Stimulated activated CD8-positive, alpha-beta memory T cell treated with anti-CD3 and anti-CD28 coated beads, Interleukin-4, amount 100 ng/mL, for 48 hours (primary cell): Measurements from ENCODE around the gene NAGLU.
"Not testable (repeated sequence)": the region's sequence is repeated elsewhere in the genome, so short reads cannot be mapped to it uniquely, and the experiment has no call there.

ENCODE experiments used
- DNase-seq: peaks from one replicate; pipeline ENCODE4 v3.0.0-alpha.2; 2020

NAGLU gene

DNA sequence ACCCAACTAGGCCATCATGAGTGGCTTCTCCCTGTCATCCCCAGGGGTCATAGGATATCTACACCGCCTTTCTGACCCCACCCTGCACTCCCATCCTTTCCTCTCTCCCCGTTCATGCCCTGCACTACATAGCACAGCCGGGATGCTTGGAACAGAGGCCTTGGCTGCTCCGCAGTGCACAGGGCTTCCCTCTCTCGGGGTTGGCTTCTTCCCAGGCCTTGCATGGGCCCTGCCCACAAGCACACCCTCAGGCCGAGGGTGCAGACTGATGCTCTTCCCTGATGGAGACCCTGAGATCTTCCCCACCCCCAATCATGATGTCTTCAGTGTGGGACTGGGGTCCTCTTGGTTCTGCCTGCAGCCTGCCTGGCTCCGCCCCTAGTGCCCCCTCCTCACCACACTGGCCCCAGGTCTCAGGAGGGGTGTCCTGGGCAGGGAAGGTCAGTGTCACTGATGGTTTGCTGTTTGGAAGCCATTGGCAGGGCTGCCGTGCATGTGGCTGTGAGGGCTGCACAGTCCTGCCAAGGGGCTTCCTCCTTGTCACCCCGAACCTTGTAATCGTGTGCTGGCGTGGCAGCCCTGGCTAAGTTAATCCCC, 14.3 kb upstream of the NAGLU start:
- no peak for DNase-seq

DNA sequence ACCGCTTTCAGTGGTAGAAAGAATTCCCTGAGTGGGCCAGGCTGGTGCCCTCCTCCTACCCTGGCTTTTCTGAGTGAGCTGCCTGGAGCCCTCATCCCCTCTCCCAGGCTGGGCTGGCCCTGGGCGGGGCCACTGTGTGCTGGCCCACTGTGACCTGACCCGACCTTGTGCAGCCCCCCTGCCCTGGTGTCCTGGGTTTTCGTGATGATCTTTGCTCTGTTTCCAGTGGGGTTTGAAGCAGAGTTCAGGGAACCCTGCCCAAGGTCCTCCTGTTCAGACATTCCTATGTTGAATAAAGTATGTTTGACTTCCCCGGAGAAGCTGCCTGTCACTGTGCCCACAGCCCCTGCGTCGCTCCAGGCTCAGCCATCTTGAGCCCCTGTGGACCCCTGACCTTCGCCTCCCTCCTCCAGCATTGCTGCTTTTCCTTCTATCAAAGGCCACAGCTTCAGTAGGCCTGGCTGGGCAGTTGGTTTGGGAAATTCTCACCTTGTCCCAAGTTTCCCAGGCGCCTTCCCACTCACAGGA, 13.7 kb upstream of the NAGLU start:
- no peak for DNase-seq

DNA sequence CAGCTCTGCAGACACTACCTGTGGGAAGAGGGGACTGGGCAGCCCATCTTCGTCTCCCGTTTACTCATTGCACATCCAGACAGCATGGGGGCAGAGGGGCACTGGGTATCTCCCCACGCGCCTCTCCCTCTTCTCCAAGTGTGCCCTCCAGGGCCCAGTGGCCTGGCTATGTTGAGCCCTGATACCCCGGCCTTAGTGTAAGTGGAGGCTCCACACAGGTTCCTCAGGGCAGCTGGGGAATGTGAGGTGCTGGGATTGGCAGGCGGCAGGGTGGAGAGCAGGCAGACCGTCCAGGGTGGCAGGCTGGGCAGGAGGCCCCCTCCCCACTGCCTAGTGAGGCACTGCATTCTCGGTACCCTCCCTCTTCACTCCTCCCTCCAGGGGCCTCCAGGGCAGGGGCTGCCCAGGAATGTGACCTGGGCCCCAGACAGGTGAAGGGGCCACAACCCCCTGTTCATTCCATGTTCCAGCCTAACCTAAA, 13.2 kb upstream of the NAGLU start:
- DNase-seq: no peak

DNA sequence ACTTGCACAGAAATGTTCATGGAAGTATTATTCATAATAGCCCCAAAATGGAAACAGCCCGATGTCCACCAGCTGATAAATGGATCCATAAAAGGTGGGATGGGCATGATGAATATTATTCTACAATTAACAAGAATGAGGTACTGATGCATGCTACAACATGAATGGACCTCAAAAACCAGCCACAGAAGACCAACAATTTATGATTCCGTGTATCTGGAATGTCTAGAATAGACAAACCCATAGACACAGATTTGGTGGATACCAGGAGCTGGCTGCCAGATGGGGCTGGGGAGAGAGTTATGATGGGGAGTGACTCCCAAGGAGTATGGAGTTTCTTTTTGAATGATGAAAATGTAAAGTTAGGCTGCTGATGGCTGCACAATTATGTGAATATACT, 10.8 kb upstream of the NAGLU start:
- DNase-seq: no peak

DNA sequence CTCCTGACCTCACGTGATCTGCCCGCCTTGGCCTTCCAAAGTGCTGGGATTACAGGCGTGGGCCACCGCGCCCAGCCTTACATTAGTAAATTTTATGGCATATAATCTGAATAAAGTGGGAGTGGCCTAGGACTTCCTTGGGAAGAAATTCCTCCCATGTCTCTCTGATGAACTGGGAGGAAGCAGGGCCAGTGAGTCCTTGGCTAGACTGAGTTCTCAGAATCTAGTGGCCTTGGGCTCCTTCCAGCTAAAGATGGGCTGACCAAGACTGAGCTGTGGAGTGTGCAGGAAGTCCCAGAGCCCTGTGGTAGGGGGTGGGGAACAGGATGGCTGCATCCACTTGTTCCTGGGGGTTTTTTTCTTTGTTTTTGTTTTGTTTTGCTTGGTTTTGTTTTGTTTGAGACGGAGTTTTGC, 10.0 kb upstream of the NAGLU start:
- DNase-seq: no peak

DNA sequence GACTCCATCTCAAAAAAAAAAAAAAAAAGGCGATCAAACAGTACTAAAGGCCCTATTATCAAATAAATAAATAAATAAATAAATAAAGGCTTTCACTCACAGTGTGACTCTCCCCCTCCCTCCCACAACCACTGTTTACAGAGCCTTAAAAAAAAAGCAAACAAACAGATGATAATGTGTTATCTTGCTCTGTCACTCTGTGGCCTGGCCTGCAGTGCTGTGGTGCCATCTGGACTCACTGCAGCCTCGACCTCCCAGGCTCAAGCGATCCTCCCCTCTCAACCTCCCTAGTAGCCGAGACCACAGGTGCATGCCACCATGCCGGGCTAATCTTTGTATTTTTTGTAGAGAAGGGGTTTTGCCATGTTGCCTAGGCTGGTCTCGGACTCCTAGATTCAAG, 8.1 kb upstream of the NAGLU start:
- DNase-seq: no peak

DNA sequence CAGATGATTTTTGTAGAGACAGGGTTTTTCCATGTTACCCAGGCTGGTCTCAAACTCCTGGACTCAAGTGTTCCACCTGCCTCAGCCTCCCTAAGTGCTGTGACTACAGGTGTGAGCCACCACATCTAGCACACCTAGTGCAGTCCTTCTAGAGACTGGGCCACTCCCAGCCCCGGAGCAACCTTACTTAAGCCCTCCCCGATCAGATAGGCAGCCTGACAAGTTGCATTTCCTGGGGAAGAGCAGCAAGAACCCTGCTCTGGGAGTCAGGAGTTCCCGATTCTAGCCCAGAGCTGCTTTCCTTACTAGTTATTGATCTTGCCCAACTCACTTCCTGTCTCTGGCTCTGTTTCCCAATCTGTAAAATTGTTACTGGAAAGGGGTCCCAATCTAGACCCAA, 7.0 kb upstream of the NAGLU start:
- DNase-seq: no peak

DNA sequence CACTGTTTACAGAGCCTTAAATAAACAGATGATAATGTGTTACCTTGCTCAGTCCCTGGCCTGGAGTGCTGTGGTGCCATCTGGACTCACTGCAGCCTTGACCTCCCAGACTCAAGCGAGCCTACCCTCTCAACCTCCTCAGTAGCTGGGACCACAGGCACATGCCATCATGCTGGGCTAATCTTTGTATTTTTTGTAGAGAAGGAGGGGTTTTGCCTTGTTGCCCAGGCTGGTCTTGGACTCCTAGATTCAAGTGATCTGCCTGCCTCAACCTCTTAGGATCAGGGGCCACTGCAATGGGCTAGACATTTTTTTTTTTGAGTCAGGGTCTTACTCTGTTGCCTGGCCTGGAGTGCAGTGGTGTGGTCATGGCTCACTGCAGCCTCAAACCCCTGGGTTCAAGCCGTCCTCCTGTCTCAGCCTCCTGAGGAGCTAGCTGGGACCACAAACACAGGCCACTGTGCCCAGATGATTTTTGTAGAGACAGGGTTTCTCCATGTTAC, 5.0 kb upstream of the NAGLU start:
- DNase-seq: no peak

DNA sequence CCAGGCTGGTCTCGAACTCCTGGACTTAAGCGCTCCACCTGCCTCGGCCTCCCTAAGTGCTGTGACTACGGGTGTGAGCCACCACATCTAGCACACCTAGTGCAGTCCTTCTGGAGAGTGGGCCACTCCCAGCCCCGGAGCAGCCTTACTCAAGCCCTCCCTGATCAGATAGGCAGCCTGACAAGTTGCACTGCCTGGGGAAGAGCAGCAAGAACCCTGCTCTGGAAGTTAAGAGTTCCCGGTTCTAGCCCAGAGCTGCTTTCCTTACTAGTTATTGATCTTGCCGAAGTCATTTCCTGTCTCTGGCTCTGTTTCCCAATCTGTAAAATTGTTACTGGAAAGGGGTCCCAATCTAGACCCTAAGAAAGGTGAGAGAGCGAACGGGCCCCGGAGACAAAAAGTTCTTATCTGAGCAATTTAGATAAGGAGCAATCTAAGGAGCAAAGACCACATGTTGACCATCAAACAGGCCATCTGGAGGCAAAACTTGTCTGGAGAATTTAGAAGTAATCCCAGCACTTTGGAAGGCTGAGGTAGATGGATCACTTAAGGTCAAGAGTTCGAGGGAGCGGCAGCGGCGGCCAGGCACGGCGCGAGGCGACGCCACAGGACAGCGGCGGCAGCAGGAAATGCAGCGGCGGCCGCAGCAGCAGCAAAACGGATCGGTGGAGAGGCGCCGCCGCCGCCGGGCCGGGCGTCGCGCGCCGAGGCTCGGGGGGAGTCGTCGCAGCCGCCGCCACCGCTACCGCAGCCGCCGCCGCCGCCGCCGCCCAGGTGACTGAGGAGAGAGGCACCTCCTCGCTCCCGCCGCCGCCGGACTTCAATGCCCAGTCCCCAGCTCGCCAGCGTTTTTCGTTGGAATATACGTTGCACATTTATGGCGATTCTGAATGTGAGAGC, 4.3 kb upstream of the NAGLU start:
- peak; percentile 65 for DNase-seq

DNA sequence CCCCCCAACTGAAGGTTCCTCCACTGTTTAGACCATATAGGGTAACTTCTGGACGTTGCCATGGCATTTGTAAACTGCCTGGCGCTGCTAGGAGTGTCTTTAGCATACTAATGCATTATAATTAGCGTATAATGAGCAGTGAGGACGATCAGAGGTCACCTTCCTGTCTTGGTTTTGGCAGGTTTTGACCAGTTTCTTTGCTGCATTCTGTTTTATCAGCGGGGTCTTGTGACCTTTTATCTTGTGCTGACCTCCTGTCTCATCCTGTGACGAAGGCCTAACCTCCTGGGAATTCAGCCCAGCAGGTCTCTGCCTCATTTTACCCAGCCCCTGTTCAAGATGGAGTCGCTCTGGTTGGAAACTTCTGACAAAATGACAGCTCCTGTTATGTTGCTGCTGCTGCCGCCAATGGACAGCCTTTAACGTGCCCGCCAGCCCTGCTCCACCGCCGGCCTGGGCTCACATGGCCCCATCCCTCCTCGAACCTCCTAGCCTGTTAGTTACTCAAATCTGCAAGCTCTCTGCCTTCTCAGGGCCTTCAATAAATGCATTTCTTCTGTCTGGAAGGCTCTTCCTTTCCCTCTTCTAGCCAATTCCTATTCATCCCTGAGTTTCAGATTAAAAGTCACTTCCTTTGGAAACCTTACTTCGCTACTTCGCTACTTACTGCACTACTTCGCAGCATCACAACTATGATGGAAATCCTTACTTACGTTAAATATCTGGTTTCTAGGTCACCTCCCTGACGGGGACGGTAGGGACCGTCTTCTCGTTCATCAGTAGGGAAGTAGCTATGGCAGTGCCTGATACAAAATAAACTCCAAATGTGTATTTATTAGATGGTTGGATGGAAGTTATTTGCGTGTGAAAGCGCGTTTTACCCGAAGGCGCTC, 640 bp upstream of the NAGLU start:
- no peak for DNase-seq

DNA sequence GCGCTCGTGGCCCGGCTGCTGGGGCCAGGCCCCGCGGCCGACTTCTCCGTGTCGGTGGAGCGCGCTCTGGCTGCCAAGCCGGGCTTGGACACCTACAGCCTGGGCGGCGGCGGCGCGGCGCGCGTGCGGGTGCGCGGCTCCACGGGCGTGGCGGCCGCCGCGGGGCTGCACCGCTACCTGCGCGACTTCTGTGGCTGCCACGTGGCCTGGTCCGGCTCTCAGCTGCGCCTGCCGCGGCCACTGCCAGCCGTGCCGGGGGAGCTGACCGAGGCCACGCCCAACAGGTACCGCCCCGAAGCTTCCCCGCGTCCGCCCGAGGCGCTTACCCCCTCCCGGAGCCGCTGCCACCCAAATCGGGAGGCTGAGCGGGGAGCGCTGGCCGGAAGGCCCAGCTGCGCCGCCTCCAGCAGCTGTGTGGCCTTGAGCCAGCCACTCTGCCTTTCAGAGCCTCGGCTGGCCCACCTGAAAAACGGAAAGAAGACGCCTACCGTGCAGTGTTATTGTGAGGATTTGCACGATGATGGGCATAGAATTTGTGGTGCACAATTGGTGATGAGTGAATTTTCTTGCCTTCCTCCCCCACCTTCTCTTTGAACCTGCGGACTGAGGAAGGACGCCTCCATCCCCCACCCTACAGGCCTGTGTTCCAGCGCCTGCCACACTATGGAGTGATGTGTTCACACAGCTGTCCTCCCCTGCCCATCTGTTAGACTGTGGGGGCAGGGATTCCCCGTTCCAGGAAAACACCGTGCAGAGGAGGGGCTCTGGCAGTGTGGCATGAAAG, 523 bp downstream of the NAGLU start:
- DNase-seq: peak; percentile 84

DNA sequence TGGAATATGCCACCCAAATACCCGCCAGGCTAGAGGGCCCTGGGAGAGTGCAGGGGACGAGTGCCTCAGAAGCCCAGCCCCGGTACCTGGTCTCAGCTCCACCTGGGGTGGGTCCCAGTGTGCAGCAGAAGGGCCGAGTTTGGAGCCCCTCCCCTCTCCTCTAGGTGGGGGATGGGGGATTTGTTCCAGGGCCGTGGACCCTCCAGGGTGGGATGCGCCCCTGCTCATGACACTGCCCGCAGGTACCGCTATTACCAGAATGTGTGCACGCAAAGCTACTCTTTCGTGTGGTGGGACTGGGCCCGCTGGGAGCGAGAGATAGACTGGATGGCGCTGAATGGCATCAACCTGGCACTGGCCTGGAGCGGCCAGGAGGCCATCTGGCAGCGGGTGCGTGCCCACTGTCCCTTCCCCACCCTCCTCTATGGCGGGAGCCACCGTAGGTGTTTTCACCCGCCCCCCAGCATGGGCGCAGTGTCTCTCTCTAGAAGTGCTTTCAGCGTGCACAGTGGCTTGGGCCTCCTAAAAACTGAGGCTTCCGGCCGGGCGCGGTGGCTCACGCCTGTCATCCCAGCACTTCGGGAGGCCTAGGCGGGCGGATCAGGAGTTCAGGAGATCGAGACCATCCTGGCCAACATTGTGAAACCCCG, 1.2 kb downstream of the NAGLU start:
- no peak for DNase-seq

DNA sequence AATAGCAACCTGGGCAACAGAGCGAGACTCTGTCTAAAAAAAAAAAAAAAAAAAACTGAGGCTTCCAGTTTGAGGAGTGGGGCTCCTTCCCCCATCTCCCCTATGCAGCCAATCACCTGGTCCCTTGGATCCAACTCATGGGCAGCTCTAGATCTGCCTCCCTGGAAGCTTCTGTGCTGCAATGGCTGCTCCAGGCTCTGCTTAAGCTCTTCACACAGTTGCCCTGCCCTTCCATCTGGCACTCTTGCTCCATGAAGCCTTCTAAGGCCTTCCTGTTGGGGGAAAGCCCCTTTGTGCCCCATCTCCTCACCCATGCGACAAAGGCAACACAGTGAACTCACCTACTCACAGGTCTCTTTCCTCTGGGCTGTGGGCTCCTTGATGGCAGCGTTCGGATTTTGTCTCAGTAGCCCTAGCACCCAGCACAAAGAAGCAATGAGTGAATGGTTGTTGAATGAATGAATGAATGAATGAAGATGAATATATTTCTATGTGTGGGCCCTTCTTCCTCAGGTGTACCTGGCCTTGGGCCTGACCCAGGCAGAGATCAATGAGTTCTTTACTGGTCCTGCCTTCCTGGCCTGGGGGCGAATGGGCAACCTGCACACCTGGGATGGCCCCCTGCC, 1.9 kb downstream of the NAGLU start:
- no peak for DNase-seq

DNA sequence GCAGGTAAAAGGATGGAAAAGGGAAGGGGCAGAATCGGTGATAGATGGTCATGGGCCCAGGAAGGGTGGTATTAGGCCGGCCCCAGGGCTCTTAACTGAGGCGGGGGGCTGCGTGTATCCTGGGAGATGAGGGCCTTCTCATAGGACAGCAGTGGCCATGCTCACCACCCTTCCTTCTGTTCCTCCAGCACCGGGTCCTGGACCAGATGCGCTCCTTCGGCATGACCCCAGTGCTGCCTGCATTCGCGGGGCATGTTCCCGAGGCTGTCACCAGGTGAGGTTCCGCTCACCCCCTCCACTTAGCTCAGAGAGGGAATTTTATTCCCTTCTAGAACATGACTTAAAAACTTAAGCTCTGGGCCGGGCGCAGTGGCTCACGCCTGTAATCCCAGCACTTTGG, 2.4 kb downstream of the NAGLU start:
- no peak for DNase-seq

DNA sequence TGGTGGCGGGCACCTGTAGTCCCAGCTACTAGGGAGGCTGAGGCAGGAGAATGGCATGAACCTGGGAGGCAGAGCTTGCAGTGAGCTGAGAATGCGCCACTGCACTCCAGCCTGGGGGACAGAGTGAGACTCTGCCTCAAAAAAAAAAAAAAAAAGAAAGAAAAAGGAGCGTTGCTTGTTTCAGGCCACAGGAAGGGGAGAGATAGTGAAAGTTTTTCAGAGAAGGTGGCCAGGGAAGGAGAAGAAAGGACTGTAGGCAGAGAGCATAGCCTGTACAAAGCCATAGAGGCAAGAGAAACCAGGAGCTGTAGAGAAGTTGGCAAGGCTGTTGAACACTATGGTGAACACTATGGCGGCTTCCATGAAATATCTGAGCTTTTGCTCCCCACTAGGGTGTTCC, 4.5 kb downstream of the NAGLU start:
- not testable (repeated sequence) for DNase-seq

DNA sequence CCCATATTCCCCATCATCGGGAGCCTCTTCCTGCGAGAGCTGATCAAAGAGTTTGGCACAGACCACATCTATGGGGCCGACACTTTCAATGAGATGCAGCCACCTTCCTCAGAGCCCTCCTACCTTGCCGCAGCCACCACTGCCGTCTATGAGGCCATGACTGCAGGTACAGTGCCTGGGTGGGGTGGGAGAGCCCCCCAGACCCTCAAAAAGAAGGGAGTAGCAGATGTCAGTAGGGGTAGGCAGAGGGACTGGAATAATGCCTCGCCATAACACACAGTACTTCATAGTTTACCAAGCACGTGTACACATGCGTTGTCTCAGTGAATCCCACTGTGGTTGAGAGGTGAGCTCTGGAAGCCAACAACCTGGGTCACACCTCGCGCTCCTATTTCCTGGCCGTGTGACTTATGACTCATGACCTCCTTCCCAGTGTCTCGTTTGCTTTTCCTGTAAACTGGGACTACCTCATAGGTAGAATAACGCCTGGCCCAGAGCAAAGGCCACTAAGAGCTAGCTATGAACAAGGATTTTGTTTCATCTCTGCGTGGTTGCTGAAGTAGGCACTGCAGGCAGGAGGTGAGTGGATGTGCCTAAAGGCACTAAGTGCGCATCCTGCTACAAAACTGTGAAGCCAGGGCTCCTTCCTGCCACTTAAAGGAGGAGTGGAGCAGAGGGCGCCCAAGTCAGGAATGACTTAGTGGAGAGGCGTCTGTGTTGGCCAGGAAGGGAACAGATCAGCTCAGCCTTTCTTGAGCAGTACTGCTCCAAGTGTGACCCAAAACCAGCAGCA, 5.2 kb downstream of the NAGLU start:
- DNase-seq: no peak

DNA sequence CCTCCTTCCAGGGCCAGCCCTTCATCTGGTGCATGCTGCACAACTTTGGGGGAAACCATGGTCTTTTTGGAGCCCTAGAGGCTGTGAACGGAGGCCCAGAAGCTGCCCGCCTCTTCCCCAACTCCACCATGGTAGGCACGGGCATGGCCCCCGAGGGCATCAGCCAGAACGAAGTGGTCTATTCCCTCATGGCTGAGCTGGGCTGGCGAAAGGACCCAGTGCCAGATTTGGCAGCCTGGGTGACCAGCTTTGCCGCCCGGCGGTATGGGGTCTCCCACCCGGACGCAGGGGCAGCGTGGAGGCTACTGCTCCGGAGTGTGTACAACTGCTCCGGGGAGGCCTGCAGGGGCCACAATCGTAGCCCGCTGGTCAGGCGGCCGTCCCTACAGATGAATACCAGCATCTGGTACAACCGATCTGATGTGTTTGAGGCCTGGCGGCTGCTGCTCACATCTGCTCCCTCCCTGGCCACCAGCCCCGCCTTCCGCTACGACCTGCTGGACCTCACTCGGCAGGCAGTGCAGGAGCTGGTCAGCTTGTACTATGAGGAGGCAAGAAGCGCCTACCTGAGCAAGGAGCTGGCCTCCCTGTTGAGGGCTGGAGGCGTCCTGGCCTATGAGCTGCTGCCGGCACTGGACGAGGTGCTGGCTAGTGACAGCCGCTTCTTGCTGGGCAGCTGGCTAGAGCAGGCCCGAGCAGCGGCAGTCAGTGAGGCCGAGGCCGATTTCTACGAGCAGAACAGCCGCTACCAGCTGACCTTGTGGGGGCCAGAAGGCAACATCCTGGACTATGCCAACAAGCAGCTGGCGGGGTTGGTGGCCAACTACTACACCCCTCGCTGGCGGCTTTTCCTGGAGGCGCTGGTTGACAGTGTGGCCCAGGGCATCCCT, 7.4 kb downstream of the NAGLU start:
- no peak for DNase-seq

DNA sequence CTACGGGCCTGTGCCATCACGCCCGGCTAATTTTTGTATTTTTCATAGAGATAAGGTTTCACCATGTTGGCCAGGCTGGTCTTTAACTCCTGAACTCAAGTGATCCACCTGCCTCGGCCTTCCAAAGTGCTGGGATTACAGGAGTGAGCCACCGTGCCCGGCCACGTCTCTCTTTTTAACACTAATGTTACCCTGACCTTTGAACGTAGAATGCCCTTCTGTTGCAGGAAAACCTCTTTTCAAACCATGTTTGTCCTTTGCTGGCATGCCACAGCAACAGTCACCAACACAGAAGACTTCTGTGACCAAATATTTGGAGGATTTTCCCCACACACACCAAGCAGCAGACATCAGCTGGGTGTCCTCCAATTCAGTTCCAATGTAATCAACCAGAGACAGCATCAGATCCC, 8.8 kb downstream of the NAGLU start:
- DNase-seq: no peak
